Upper lobe of left lung (tissue), 4 donors: ENCODE measurements around the gene TMEM247.

Source experiments
- POLR2AphosphoS5 ChIP-seq, 2 donors: sonication (generic); formaldehyde crosslinking; IDR thresholded peaks; one replicate each; pipeline ENCODE4 v1.5.1; 2017; ENCODE audit warnings: antibody characterized with exemption in 2 of 2
- TF ChIP-seq, protein P1 (sequence below), 6 experiments: fragments of 450-650 bp in 4 of 6; fragments of 200-600 bp in 2 of 6; sonication (generic) in 2 of 6; IDR thresholded peaks; one replicate each; pipeline ENCODE4 v1.5.1; 2016 to 2019; ENCODE audit warnings: antibody characterized with exemption in 6 of 6

- TF ChIP-seq, protein P1, sequence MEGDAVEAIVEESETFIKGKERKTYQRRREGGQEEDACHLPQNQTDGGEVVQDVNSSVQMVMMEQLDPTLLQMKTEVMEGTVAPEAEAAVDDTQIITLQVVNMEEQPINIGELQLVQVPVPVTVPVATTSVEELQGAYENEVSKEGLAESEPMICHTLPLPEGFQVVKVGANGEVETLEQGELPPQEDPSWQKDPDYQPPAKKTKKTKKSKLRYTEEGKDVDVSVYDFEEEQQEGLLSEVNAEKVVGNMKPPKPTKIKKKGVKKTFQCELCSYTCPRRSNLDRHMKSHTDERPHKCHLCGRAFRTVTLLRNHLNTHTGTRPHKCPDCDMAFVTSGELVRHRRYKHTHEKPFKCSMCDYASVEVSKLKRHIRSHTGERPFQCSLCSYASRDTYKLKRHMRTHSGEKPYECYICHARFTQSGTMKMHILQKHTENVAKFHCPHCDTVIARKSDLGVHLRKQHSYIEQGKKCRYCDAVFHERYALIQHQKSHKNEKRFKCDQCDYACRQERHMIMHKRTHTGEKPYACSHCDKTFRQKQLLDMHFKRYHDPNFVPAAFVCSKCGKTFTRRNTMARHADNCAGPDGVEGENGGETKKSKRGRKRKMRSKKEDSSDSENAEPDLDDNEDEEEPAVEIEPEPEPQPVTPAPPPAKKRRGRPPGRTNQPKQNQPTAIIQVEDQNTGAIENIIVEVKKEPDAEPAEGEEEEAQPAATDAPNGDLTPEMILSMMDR (IDR thresholded peaks at IDR 0.05), result no peak
- no peak for TF ChIP-seq POLR2AphosphoS5 (IDR thresholded peaks at IDR 0.05)
These were observed 48.4 kb upstream of the TMEM247 start for GRCh38 chr2:46430992-46431391.
